SJCRH30 (cell line): ENCODE data around the gene SYNJ1. TPM values are rescaled to one million over a fixed set of nuclear protein-coding genes. Genes with fewer than 3 reads are reported as not detected.
"Not testable (repeated sequence)": the region's sequence is repeated elsewhere in the genome, so short reads cannot be mapped to it uniquely, and the experiment has no call there.

Experiments
- DNase-seq, 2 experiments: peaks; one replicate each; pipeline ENCODE4 v3.0.0-alpha.2; 2015 to 2020
- H3K27ac ChIP-seq: fragments of 250-450 bp; sonication (Bioruptor Pico); 2 replicates; pipeline ENCODE4 v1.5.1; 2020; ENCODE audit warnings: mild to moderate bottlenecking, moderate library complexity
- H3K27me3 ChIP-seq: fragments of 250-450 bp; sonication (Bioruptor Pico); 2 replicates; pipeline ENCODE4 v1.5.1; 2020; ENCODE audit warnings: mild to moderate bottlenecking, moderate library complexity
- H3K36me3 ChIP-seq: fragments of 250-450 bp; sonication (Bioruptor Pico); 2 replicates; pipeline ENCODE4 v1.5.1; 2020; ENCODE audit warnings: mild to moderate bottlenecking, moderate library complexity
- H3K4me1 ChIP-seq: fragments of 250-450 bp; sonication (Bioruptor Pico); 2 replicates; pipeline ENCODE4 v1.5.1; 2020; ENCODE audit warnings: mild to moderate bottlenecking, moderate library complexity
- H3K4me3 ChIP-seq: fragments of 250-450 bp; sonication (Bioruptor Pico); 2 replicates; pipeline ENCODE4 v1.5.1; 2020; ENCODE audit warnings: mild to moderate bottlenecking, moderate library complexity
- H3K9me3 ChIP-seq: fragments of 250-450 bp; sonication (Bioruptor Pico); replicated peaks from 2 replicates; pipeline ENCODE4 v1.5.1; 2020; ENCODE audit warnings: mild to moderate bottlenecking, moderate library complexity
- total RNA-seq: library from RNA; depleted of rRNA; stranded (reverse); fragments of >200 nt; shearing (Covaris generic); gene quantifications from 2 replicates; pipeline ENCODE4 v1.2.3, GENCODE V29; 2014

The SYNJ1 gene
- total RNA-seq, 1 experiment from 2014 or later, result 9.7 TPM

DNA sequence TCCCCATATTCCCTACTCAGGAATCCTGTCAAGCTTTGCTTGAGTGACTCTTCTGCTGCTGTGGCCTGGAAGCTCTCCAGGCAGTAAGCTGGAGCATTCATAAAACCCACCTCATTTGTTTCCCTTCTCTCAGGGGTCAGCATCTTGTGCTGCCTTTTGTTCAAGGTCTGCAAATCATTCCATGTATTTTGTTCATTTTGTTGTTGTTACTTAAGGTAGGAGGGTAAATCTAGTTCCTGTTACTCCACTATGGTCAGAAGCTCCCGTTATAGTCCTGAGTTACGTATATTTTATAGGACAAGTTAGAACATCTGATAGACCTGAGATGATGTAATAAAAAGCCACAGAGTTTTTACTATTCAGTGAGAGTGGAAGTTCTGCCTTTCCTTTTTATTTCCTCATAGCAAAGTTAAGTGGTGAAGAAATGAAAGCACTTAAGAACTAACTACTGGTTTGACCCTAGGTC, 9.9 kb downstream of the SYNJ1 start:
- no peak overlapping the region for H3K27ac ChIP-seq
- H3K4me1 ChIP-seq, result no peaks in the 10 kb centered on the region
- H3K36me3 ChIP-seq, result peaks cover 7% of the 10 kb centered on the region
- H3K27me3 ChIP-seq, result no peaks in the 10 kb centered on the region
- no peaks in the 10 kb centered on the region for H3K9me3 ChIP-seq
- no peak for DNase-seq
- no peak overlapping the region for H3K4me3 ChIP-seq

DNA sequence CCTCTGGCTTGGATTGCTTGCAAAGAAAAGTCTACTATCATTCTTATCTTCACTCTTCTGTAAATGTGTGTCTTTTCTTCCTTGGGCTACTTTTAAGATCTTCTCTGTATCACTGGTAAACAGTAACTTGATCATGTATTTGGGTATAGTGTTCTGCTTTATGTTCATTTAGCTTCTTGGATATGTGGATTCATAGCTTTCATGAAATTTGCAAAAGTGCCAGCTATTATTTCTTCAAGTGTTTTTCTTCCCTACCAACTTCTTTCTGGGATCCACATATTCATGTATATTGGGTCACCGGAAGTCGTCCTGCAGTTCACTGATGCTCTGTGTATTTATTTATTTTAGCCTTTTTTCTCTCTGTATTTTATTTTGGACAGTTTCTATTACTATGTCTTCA, 11.3 kb downstream of the SYNJ1 start:
- no peak overlapping the region for H3K27ac ChIP-seq
- H3K27me3 ChIP-seq, result no peaks in the 10 kb centered on the region
- H3K4me1 ChIP-seq, result no peaks in the 10 kb centered on the region
- 0 out of 2 replicates have a peak, but pooled peaks cover 2% of the 10 kb centered on the region for H3K9me3 ChIP-seq
- peaks cover 4% of the 10 kb centered on the region for H3K36me3 ChIP-seq
- no peak for DNase-seq
- H3K4me3 ChIP-seq, result no peak overlapping the region

DNA sequence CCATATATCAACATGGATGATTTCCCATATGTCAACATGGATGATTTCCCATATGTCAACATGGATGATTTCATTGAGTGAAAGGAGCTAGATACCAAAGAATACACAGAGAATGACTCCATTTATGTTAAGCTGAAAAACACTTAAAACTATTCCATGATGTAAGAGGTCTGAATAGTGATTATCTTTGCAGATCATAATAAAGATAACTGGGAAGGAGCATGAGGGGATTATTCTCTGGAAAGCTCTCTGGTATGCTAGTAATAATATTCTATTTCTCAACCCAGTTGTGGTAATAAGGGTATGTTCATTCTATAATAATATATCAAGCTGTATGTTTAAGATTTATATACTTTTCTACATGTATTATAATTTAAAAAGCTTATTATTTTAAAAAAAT, 14.1 kb downstream of the SYNJ1 start:
- Histone ChIP-seq H3K36me3 (peaks cover 4% of the 10 kb centered on the region), H3K4me3 (no peak overlapping the region), H3K27ac (no peak overlapping the region), H3K27me3 (no peaks in the 10 kb centered on the region), H3K4me1 (no peaks in the 10 kb centered on the region), H3K9me3 (0 out of 2 replicates have a peak, but pooled peaks cover 2% of the 10 kb centered on the region)
- no peak for DNase-seq

DNA sequence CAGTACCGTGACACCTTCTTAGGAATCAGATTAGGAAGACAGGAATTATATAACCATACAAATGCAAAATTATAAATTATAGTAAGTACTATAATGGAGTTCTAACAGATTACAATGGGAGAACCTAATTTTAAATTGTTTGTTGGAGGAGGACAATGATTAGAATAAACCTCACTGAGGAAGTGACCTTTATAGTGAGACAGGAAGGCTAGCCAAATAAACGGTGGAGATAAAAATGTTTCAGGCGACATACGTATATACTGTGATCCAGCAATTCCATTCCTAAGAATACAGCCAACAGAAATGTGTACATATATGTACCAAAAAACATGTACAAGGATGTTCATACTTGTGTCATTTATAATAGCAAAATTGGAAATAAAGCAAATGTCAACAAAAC, 15.2 kb downstream of the SYNJ1 start:
- Histone ChIP-seq H3K27ac (no peak overlapping the region), H3K4me1 (no peaks in the 10 kb centered on the region), H3K4me3 (no peak overlapping the region), H3K9me3 (0 out of 2 replicates have a peak, but pooled peaks cover 2% of the 10 kb centered on the region), H3K36me3 (no peaks in the 10 kb centered on the region), H3K27me3 (no peaks in the 10 kb centered on the region)
- DNase-seq, result no peak

DNA sequence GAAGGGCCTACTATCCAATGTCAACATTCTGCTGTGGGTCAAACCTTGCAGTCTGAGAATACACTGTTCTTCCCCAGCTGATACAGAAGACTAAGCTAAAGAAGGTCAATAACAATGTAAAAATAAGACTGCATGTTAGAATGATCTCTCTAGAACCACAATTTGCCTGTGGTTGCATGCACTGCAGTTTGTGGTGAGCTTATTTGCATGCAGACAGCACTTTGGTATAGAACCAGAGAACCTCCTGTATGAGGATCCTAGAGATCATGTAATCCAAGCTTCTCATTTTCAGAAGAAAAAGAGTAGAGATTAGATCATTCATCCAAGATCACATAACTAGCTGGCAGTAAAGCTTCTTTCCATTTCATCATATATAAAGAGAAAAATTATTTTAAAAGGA, 15.8 kb downstream of the SYNJ1 start:
- H3K9me3 ChIP-seq, result 0 out of 2 replicates have a peak, but pooled peaks cover 2% of the 10 kb centered on the region
- no peak for DNase-seq
- H3K27me3 ChIP-seq, result no peaks in the 10 kb centered on the region
- no peaks in the 10 kb centered on the region for H3K36me3 ChIP-seq
- no peak overlapping the region for H3K27ac ChIP-seq
- H3K4me3 ChIP-seq, result no peak overlapping the region
- no peaks in the 10 kb centered on the region for H3K4me1 ChIP-seq

DNA sequence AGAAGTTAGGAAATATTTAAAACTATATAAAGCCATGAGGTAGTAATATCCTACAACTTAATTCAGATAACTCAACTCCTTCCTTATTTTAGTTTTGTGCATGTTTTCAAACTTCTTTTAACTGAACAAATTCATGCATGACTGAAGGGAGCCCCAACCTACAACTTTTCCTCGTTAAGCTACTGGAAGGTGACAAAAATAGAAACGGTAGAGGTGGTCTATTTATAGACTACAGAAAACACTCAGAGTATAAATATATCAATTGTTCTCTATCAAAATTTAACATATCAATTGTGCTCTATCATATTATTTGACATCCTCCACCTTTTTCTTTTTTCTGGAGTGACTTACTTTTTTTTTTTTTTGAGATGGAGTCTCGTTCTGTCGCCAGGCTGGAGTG, 16.8 kb downstream of the SYNJ1 start:
- H3K27ac ChIP-seq, result no peak overlapping the region
- no peak for DNase-seq
- H3K4me3 ChIP-seq, result no peak overlapping the region
- no peaks in the 10 kb centered on the region for H3K36me3 ChIP-seq
- H3K4me1 ChIP-seq, result no peaks in the 10 kb centered on the region
- no peaks in the 10 kb centered on the region for H3K27me3 ChIP-seq
- 0 out of 2 replicates have a peak, but pooled peaks cover 2% of the 10 kb centered on the region for H3K9me3 ChIP-seq

DNA sequence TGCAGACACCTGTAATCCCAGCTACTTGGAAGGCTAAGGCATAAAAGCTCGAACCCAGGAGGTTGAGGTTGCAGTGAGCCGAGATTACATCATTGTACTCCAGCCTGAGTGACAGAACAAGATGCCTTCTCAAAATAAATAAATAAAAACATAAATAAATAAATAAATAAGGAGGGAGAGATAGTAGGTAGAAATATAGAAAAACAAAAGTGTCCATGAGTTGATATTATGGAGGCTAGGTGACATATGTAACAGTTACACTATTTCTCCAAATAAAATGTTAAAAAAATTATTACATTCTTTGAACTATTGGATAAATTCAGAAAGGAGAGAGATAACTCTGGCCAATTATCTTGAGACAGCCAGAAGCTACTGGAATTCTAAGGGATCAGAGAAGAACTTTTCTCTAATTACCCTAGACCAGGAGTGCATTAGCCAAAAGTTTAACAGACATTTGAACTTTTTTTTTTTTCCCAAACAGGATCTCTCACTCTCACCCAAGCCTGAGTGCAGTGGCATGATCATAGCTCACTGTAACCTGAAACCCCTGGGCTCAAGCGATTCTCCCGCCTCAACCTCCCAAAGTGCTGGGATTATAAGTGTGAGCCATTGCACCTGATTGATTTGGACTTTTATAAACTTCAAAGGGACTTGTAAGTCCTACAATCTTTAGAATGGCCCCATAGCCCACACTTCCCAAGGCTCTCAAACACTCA, 17.6 kb downstream of the SYNJ1 start:
- Histone ChIP-seq H3K4me1 (no peaks in the 10 kb centered on the region), H3K4me3 (no peak overlapping the region), H3K27me3 (no peaks in the 10 kb centered on the region), H3K27ac (no peak overlapping the region), H3K9me3 (0 out of 2 replicates have a peak, but pooled peaks cover 2% of the 10 kb centered on the region), H3K36me3 (no peaks in the 10 kb centered on the region)
- peak in 1 of 2 experiments; percentile 31 for DNase-seq

DNA sequence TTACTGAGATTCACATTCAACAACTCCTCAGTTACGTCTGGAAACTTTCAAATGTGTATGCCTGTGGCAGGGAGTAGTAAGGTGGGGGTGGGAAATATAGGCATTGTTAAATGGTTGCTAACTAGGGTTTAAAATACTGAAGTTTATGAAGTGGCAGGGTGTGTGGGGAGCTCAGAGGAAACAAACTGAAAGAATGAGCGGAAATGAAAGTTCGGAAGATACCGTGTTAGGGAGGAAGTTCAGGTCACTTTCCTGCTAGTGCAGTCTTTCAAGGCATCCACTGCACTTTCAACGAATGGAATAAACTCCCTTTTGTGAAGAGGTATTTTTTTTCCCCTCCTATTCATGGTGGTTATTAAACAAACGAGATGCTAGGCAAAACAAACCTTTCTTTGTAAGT, 19.7 kb downstream of the SYNJ1 start:
- Histone ChIP-seq H3K36me3 (no peaks in the 10 kb centered on the region), H3K27ac (no peak overlapping the region), H3K4me1 (no peaks in the 10 kb centered on the region), H3K27me3 (no peaks in the 10 kb centered on the region), H3K9me3 (0 out of 2 replicates have a peak, but pooled peaks cover 2% of the 10 kb centered on the region), H3K4me3 (no peak overlapping the region)
- DNase-seq, result no peak

DNA sequence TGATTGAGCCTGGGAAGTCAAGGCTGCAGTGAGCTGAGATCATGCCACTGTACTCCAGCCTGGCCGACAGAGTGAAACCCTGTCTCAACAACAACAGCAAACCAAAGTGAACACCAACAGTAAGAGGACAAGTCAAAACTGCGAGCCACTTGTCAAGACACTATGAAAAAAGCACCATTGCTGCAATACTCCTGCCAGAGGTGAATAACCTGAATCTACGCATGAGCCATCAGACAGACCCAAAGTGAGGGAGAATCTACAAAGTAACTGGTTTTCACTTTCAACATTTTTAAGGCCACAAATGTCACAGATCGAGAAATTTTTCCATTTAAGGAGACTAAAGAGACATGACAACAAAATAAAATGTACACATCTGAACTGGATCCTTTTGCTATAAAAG, 21.9 kb downstream of the SYNJ1 start:
- Histone ChIP-seq H3K4me3 (no peak overlapping the region), H3K4me1 (no peaks in the 10 kb centered on the region), H3K27me3 (no peaks in the 10 kb centered on the region), H3K27ac (no peak overlapping the region), H3K9me3 (no peaks in the 10 kb centered on the region), H3K36me3 (no peaks in the 10 kb centered on the region)
- no peak for DNase-seq

DNA sequence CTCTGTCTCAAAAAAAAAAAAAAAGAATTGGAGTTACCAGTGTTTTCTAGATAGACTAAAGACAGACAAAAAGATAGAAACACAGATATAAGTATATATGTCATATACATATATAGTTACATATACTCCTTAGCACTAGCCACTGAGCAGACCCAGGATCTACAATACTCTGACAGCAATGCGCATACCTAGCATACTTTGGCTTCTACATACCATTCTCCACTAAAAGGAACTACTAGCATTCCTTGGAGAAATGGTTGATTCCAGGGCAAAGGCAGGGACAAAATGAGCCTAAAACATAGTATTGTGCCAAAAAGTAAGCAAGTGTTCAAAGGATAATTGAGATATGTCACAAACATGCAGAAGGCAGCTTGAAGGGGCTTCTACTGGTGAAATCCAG, 22.7 kb downstream of the SYNJ1 start:
- no peak for DNase-seq
- Histone ChIP-seq H3K36me3 (no peaks in the 10 kb centered on the region), H3K27me3 (no peaks in the 10 kb centered on the region), H3K27ac (no peak overlapping the region), H3K4me3 (no peak overlapping the region), H3K4me1 (no peaks in the 10 kb centered on the region), H3K9me3 (no peaks in the 10 kb centered on the region)

DNA sequence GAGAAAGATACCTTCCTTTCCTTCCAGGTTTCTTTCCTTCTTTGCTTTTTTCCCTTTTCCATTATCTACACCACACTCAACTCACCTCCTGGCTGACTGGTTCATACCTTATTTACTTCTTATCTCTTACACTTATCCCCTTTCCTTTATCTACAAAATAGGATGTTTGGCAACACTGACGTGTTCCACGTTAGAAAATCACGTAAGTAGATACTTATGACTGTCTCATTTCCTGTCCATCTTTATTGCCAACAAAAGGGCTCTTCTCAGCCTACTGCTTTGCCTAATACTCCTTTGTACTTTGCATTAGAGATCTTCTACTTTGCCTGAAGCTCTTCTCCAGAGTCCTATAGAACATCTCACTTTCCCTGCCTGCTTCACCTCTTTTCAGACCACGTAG, 25.1 kb downstream of the SYNJ1 start:
- no peaks in the 10 kb centered on the region for H3K27me3 ChIP-seq
- H3K4me3 ChIP-seq, result no peak overlapping the region
- no peaks in the 10 kb centered on the region for H3K9me3 ChIP-seq
- H3K4me1 ChIP-seq, result no peaks in the 10 kb centered on the region
- no peak for DNase-seq
- peaks cover 6% of the 10 kb centered on the region; the same call in 1 of the 2 replicates for H3K36me3 ChIP-seq
- H3K27ac ChIP-seq, result no peak overlapping the region

DNA sequence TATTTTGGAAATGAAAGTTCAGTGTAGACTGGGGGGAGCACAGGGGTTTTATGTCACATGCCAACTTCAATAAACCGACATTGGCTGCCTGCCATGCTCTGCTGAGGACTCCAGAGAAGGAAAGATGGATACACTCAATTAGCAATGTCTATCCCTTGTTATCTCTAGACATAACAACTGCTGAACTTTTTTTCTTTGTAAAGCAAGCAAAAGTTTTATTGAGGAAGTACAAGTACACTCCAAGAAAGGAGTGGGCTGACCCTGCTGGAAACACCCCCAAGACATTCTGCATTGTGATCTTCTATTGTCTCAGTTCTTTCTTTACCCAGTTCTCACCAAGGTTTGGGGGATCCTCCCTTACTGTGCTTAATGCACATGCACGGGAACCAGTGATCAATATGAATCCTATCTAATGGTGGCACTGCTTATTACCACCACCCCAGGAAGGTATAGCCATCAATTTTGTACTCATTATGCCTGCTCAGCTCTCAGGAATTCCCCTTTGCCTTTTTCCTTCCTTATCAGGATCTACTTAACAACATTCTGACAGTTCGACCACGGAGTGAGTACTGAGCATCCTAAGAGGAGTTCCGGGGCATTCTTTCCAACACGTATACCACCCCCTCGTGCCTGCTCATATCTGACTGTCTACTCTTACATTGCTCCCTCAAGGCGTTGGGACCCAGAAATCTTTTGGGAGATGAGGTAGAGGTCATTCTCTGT, 28.7 kb downstream of the SYNJ1 start:
- Histone ChIP-seq H3K36me3 (peaks cover 6% of the 10 kb centered on the region), H3K4me3 (no peak overlapping the region), H3K9me3 (no peaks in the 10 kb centered on the region), H3K4me1 (no peaks in the 10 kb centered on the region), H3K27me3 (no peaks in the 10 kb centered on the region), H3K27ac (no peak overlapping the region)
- DNase-seq, result no peak

DNA sequence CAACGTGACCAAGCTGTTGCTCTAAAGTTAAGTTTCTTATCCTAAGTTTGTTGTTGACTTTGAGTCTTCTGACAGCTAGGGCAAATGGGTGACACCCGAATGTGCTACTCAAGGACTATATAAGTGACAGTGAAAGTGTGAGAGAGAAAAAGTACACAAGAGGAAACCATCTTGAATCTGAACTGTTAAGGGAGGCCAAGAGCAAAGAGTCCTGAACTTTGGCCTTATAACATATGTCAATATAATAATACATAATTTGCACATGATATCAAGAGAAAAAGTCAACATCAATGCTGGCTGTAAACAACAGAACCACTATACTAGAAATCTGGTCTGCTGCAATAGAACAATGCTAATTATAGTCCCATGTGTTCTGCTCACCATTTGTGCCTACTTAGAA, 29.5 kb downstream of the SYNJ1 start:
- peaks cover 9% of the 10 kb centered on the region for H3K36me3 ChIP-seq
- H3K27ac ChIP-seq, result no peak overlapping the region
- no peaks in the 10 kb centered on the region for H3K27me3 ChIP-seq
- no peak overlapping the region for H3K4me3 ChIP-seq
- DNase-seq, result no peak
- no peaks in the 10 kb centered on the region for H3K4me1 ChIP-seq
- no peaks in the 10 kb centered on the region for H3K9me3 ChIP-seq

DNA sequence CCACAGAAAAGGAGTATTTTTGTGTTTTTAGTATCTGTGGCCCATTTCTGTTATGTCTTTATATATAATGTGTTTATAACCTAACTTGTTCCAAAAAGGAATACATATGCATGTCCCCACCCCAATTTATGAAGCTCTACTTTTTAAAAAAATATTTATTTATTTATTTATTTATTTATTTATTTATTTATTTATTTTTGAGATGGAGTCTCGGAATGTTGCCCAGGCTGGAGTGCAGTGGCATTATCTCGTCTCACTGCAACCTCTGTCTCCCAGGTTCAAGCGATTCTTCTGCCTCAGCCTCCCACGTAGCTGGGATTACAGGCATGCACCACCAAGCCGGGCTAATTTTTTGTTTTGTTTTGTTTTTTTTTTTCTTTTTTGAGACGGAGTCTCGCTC, 32.3 kb downstream of the SYNJ1 start:
- not testable (repeated sequence) for H3K4me3 ChIP-seq, H3K27ac ChIP-seq, H3K4me1 ChIP-seq, H3K27me3 ChIP-seq, H3K9me3 ChIP-seq, DNase-seq
- H3K36me3 ChIP-seq, result peaks cover 10% of the 10 kb centered on the region

DNA sequence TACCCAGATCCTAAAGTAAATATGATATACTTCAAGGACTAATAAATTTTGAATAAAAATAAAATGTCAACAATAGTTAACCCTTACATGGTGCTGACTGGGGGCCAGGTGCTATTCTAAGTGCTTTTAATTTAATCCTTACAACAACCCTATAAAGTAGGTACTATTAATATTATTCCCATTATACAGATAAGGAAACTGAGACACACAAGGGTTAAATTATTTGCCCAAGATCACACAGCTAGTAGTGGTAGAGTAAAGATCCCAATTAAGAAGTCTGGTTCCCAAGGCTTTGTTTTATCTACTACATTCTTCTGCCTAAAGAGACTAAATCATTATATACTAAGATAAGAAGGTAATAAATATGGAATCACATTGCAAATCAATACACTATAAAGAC, 34.2 kb downstream of the SYNJ1 start:
- no peak overlapping the region for H3K4me3 ChIP-seq
- no peak for DNase-seq
- no peaks in the 10 kb centered on the region for H3K4me1 ChIP-seq
- no peaks in the 10 kb centered on the region for H3K9me3 ChIP-seq
- H3K36me3 ChIP-seq, result peaks cover 5% of the 10 kb centered on the region
- no peak overlapping the region for H3K27ac ChIP-seq
- H3K27me3 ChIP-seq, result no peaks in the 10 kb centered on the region
